GM21423 (cell line): ENCODE data around the gene CDKN1B.
"Not testable (repeated sequence)": the region's sequence is repeated elsewhere in the genome, so short reads cannot be mapped to it uniquely, and the experiment has no call there.

Experiments used
- ATAC-seq: cut with Tn5 transposase; IDR thresholded peaks from one replicate; pipeline ENCODE4 v1.9.1; 2021; ENCODE audit warnings: mild to moderate bottlenecking, moderate library complexity; ENCODE audit not compliant: unreplicated experiment

CDKN1B gene

GRCh38 chr12:12723681-12724420, 6.7 kb downstream of the CDKN1B start:
- no peak for ATAC-seq

- ATAC-seq = no peak
Measured at GRCh38 chr12:12724421-12725085, 7.4 kb downstream of the CDKN1B start.

GRCh38 chr12:12725086-12725955, 8.2 kb downstream of the CDKN1B start:
- peak; percentile 58 for ATAC-seq

GRCh38 chr12:12725956-12726554, 8.9 kb downstream of the CDKN1B start:
- ATAC-seq = no peak

- ATAC-seq = no peak
Measured at GRCh38 chr12:12726555-12727093, 9.5 kb downstream of the CDKN1B start.

- no peak for ATAC-seq
Measured at GRCh38 chr12:12731178-12731577, 14.0 kb downstream of the CDKN1B start.

- no peak for ATAC-seq
Measured at GRCh38 chr12:12731785-12732184, 14.6 kb downstream of the CDKN1B start.

- no peak for ATAC-seq
Measured at GRCh38 chr12:12733118-12733517, 15.9 kb downstream of the CDKN1B start.

GRCh38 chr12:12734054-12734453, 16.9 kb downstream of the CDKN1B start:
- ATAC-seq = no peak

GRCh38 chr12:12734561-12735071, 17.4 kb downstream of the CDKN1B start:
- ATAC-seq = no peak

GRCh38 chr12:12735301-12735700, 18.1 kb downstream of the CDKN1B start:
- ATAC-seq = no peak

GRCh38 chr12:12736759-12737676, 19.9 kb downstream of the CDKN1B start:
- peak; percentile 79 for ATAC-seq

- not testable (repeated sequence) for ATAC-seq
Measured at GRCh38 chr12:12738152-12738551, 21.0 kb downstream of the CDKN1B start.

- ATAC-seq = no peak
Measured at GRCh38 chr12:12741660-12742059, 24.5 kb downstream of the CDKN1B start.

GRCh38 chr12:12744546-12745305, 27.6 kb downstream of the CDKN1B start:
- ATAC-seq = no peak

GRCh38 chr12:12745576-12746211, 28.5 kb downstream of the CDKN1B start:
- ATAC-seq = no peak

GRCh38 chr12:12747278-12747677, 30.1 kb downstream of the CDKN1B start:
- ATAC-seq = no peak

- ATAC-seq = no peak
Measured at GRCh38 chr12:12748044-12748443, 30.9 kb downstream of the CDKN1B start.
